ENCODE data around the gene SOX6.
"Not testable (repeated sequence)": the region's sequence is repeated elsewhere in the genome, so short reads cannot be mapped to it uniquely, and the experiment has no call there.

The SOX6 gene

GRCh38 chr11:16380941-16381568 lies 24.7 kb upstream of the SOX6 start:
- TF ChIP-seq ZFX (IDR thresholded peaks at IDR 0.05; ENCODE audit: borderline replicate concordance) (no peak), CTCF (IDR thresholded peaks at IDR 0.05) (no peak)
- H3K27ac ChIP-seq, result no peak overlapping the region

GRCh38 chr11:16378906-16379305 lies 22.6 kb upstream of the SOX6 start:
- TF ChIP-seq ZFX (IDR thresholded peaks at IDR 0.05; ENCODE audit: borderline replicate concordance) (no peak), CTCF (IDR thresholded peaks at IDR 0.05) (no peak)
- H3K27ac ChIP-seq, result no peak overlapping the region

DNA sequence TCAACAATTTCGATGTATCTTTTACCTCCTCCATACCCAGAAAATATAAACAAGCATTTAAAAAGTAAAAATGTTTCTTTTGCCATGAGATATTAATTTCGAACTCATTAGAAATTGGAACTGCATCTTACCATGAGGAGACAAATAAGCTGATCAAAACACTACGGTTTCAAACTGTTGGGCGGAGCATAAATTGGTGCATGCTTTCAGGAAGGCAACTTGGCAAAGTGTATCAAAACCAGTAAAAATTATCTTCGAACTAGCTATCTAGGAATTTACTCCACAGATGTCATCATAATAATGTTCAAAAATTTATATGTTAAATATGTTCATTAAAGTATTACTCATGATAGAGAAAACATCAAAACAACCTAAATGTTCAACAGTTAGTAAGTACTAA lies 21.4 kb upstream of the SOX6 start:
- no peak overlapping the region for H3K27ac ChIP-seq
- TF ChIP-seq CTCF (IDR thresholded peaks at IDR 0.05) (no peak), ZFX (IDR thresholded peaks at IDR 0.05; ENCODE audit: borderline replicate concordance) (no peak)

DNA sequence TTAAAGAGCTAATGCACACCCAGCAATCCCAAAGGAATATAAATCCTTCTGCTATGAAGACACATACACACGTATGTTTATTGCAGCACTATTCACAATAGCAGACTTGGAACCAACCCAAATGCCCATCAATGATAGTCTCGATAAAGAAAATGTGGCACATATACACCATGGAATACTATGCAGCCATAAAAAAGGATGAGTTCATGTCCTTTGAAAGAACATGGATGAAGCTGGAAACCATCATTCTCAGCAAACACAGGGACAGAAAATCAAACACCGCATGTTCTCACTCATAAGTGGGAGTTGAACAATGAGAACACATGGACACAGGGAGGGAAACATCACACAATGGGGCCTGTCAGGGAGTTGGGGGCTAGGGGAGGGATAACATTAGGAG lies 19.3 kb upstream of the SOX6 start:
- not testable (repeated sequence) for H3K27ac ChIP-seq

DNA sequence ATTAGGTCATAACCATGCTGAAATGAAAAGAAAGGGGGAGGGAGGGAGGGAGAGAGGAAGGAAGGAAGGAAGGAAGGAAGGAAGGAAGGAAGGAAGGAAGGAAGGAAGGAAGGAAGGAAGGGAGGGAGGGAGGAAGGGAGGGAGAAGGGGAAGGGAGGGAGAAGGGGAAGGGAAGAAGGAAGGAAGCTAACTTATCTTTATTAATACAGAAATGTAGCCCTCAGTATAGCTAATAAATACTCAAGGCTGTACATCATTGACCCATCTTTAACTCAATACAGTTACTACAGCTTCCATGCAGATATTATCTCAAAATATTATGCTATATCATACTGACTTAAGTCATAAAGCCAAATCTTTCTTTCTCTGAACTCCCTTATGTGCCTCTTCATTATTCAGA lies 17.4 kb upstream of the SOX6 start:
- H3K27ac ChIP-seq, result no peak overlapping the region

DNA sequence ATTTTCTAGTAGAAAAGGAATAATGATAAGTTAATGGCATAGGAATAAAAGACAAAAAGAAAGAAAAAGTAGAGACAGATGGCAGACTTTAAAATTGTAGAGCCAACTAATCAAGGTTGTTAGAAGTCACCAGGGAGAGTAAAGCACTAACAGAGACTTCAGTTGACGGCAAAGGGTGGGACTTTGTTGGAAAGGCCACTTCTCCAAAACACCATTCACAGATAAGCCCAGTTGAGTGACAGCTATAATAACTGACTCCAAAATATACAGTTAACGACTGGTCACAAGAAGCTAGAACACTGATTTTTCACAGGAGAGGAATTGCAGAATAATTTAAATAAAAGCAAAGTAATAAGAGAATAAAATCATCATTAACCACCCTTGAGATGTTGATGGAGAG lies 16.0 kb upstream of the SOX6 start:
- TF ChIP-seq ZFX (IDR thresholded peaks at IDR 0.05; ENCODE audit: borderline replicate concordance), result no peak
- TF ChIP-seq CTCF (IDR thresholded peaks at IDR 0.05), result no peak
- no peak overlapping the region for H3K27ac ChIP-seq

More for the DNA sequence above, 17.4 kb upstream of the SOX6 start:
- TF ChIP-seq ZFX (IDR thresholded peaks at IDR 0.05; ENCODE audit: borderline replicate concordance) (no peak), CTCF (IDR thresholded peaks at IDR 0.05) (no peak)

DNA sequence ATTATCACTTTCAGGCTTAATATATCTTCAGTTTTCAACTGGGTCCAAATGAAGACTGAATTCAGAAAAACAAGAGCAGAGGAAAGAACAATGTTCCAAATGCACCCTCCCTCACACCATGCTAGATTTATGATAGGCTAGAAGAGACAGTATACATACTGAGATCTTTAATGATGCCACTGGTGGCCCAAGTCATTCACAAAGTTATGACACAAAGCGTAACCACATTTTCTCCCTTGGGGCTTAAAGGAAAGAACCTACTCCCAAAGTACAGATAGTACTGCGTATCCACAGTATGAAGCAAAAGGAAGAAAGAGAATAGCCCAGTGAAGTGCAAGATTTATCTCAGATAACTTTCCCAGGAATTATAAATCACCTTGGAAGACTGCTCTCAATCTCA lies 10.9 kb upstream of the SOX6 start:
- no peak for TF ChIP-seq ZFX (IDR thresholded peaks at IDR 0.05; ENCODE audit: borderline replicate concordance)
- TF ChIP-seq CTCF (IDR thresholded peaks at IDR 0.05), result no peak
- H3K27ac ChIP-seq, result no peak overlapping the region

All from 22Rv1 (cell line).